Caco-2 (cell line): ENCODE data around the gene MX1. TPM values are rescaled to one million over a fixed set of nuclear protein-coding genes. Genes with fewer than 3 reads are reported as not detected.

Experiments used
- BruUV-seq: library from RNA; stranded (reverse); fragments of 400-500 nt; replicated peaks from 2 replicates; lab custom pipeline; 2021; lab: Mats Ljungman, UMichigan
- CTCF ChIA-PET: fragments of 300-600 bp; sonication (Branson Sonifier 250); formaldehyde crosslinking; loops from one replicate; lab custom pipeline; 2022; ENCODE audit warnings: antibody characterized with exemption; lab: Charles Lee
- POLR2A ChIA-PET: fragments of 300-600 bp; sonication (Branson Sonifier 250); formaldehyde crosslinking; loops from one replicate; lab custom pipeline; 2022; ENCODE audit warnings: antibody characterized with exemption; lab: Charles Lee
- DNase-seq, 2 experiments: peaks; one replicate each; pipeline versions ENCODE4 v3.0.0 to v3.0.0-alpha.2; 2020 to 2022
- H3K27me3 ChIP-seq: replicated peaks from 2 replicates; pipeline ENCODE4 v1.6.0; 2011; ENCODE audit warnings: low read length; ENCODE audit not compliant: control insufficient read depth, insufficient read depth
- H3K36me3 ChIP-seq: 2 replicates; pipeline ENCODE4 v1.5.1; 2011; ENCODE audit warnings: low read length; ENCODE audit not compliant: control insufficient read depth, insufficient read depth
- H3K4me1 ChIP-seq: fragments of 250-450 bp; sonication (Bioruptor Pico); 2 replicates; pipeline ENCODE4 v1.5.1; 2020; ENCODE audit warnings: mild to moderate bottlenecking
- H3K4me3 ChIP-seq: 2 replicates; pipeline ENCODE4 v1.5.1; 2011; ENCODE audit warnings: low read depth, mild to moderate bottlenecking, control low read depth, low read length
- H3K9me3 ChIP-seq: fragments of 250-450 bp; sonication (Bioruptor Pico); 2 replicates; pipeline ENCODE4 v1.5.1; 2020; ENCODE audit warnings: mild to moderate bottlenecking, moderate library complexity
- H3K27ac Mint-ChIP-seq: one replicate; pipeline ENCODE4 v1.8.0; 2022; ENCODE audit warnings: mixed read lengths; ENCODE audit not compliant: unreplicated experiment
- H3K27me3 Mint-ChIP-seq: one replicate; pipeline ENCODE4 v1.8.0; 2022; ENCODE audit warnings: mixed read lengths; ENCODE audit not compliant: insufficient read depth, unreplicated experiment
- H3K36me3 Mint-ChIP-seq: one replicate; pipeline ENCODE4 v1.8.0; 2022; ENCODE audit warnings: mild to moderate bottlenecking, mixed read lengths; ENCODE audit not compliant: insufficient read depth, unreplicated experiment
- H3K4me1 Mint-ChIP-seq: one replicate; pipeline ENCODE4 v1.8.0; 2022; ENCODE audit warnings: low read depth, mixed read lengths; ENCODE audit not compliant: unreplicated experiment
- H3K4me3 Mint-ChIP-seq: one replicate; pipeline ENCODE4 v1.8.0; 2022; ENCODE audit warnings: mild to moderate bottlenecking, moderate library complexity, mixed read lengths; ENCODE audit not compliant: unreplicated experiment
- H3K9me3 Mint-ChIP-seq: one replicate; pipeline ENCODE4 v1.8.0; 2022; ENCODE audit warnings: mixed read lengths; ENCODE audit not compliant: unreplicated experiment
- CTCF ChIP-seq, 2 experiments: fragments of 200-600 bp in 1 of 2; IDR thresholded peaks; 1 replicate in 1 of 2; 2 replicates in 1 of 2; pipeline versions ENCODE4 v1.5.1 to v1.8.0; 2011 to 2022; ENCODE audit warnings: antibody characterized with exemption in 1 of 2, control low read depth in 1 of 2, inconsistent platforms in 1 of 2, low read depth in 1 of 2, low read length in 1 of 2, mild to moderate bottlenecking in 1 of 2, moderate library complexity in 1 of 2; ENCODE audit not compliant: insufficient read depth in 1 of 2, severe bottlenecking in 1 of 2, unreplicated experiment in 1 of 2
- intact Hi-C: fragments of 100-400 bp; cut with micrococcal nuclease; formaldehyde crosslinking; loops from one replicate; pipeline ENCODE4 v1.10.0; 2022; ENCODE audit not compliant: unreplicated experiment
- total RNA-seq: library from RNA; stranded (reverse); gene quantifications from 2 replicates; pipeline ENCODE4 v1.2.3, GENCODE V29; 2022

Gene MX1
- total RNA-seq, 1 experiment from 2014 or later = 18.9 TPM

- no peak for TF ChIP-seq CTCF (IDR thresholded peaks at IDR 0.05; ENCODE audit: insufficient read depth in 1 of 2, low read depth in 1 of 2, low read length in 1 of 2, severe bottlenecking in 1 of 2, unreplicated experiment in 1 of 2)
- no peak overlapping the region for H3K27ac Mint-ChIP-seq
- Histone ChIP-seq H3K4me3 (no peak overlapping the region), H3K27me3 (no peaks in the 10 kb centered on the region), H3K4me1 (no peaks in the 10 kb centered on the region), H3K9me3 (peaks cover 18% of the 10 kb centered on the region), H3K36me3 (peaks cover 8% of the 10 kb centered on the region)
- no peak overlapping the region for H3K4me3 Mint-ChIP-seq
- intact Hi-C loops = no loop called here
- BruUV-seq = no TSS peak
- POLR2A ChIA-PET = no interaction called here
- H3K36me3 Mint-ChIP-seq = peaks cover 91% of the 10 kb centered on the region
- CTCF ChIA-PET = interaction anchor here (0.7 kb wide), 1 partner anchor 412 kb away, joined by 5 read pairs; no protein-coding TSS in a partner anchor
- H3K4me1 Mint-ChIP-seq = no peaks in the 10 kb centered on the region
- peaks cover 17% of the 10 kb centered on the region for H3K9me3 Mint-ChIP-seq
- no peaks in the 10 kb centered on the region for H3K27me3 Mint-ChIP-seq
- no peak for DNase-seq
These were observed 40.2 kb downstream of the MX1 start for GRCh38 chr21:41466024-41466820.

- CTCF ChIA-PET = no interaction called here
- Histone ChIP-seq H3K4me1 (no peaks in the 10 kb centered on the region), H3K9me3 (no peaks in the 10 kb centered on the region), H3K4me3 (no peak overlapping the region), H3K36me3 (peaks cover 5% of the 10 kb centered on the region), H3K27me3 (no peaks in the 10 kb centered on the region)
- intact Hi-C loops = no loop called here
- Mint-ChIP-seq H3K4me1 (no peaks in the 10 kb centered on the region), H3K36me3 (peaks cover 73% of the 10 kb centered on the region), H3K9me3 (no peaks in the 10 kb centered on the region), H3K27ac (peak overlapping the region; percentile 20), H3K4me3 (no peak overlapping the region), H3K27me3 (no peaks in the 10 kb centered on the region)
- POLR2A ChIA-PET = no interaction called here
- BruUV-seq = no TSS peak
- TF ChIP-seq CTCF (IDR thresholded peaks at IDR 0.05; ENCODE audit: insufficient read depth in 1 of 2, low read depth in 1 of 2, low read length in 1 of 2, severe bottlenecking in 1 of 2, unreplicated experiment in 1 of 2) = no peak
- DNase-seq = no peak
These were observed 44.0 kb downstream of the MX1 start for GRCh38 chr21:41470054-41470453.

GRCh38 chr21:41472753-41473548, 46.9 kb downstream of the MX1 start:
- no TSS peak for BruUV-seq
- Mint-ChIP-seq H3K9me3 (no peaks in the 10 kb centered on the region), H3K4me1 (peaks cover 16% of the 10 kb centered on the region), H3K4me3 (no peak overlapping the region), H3K36me3 (peaks cover 55% of the 10 kb centered on the region), H3K27me3 (no peaks in the 10 kb centered on the region), H3K27ac (peak overlapping the region; percentile 41)
- Histone ChIP-seq H3K9me3 (no peaks in the 10 kb centered on the region), H3K4me1 (peaks cover 9% of the 10 kb centered on the region), H3K36me3 (peaks cover 5% of the 10 kb centered on the region), H3K4me3 (no peak overlapping the region), H3K27me3 (no peaks in the 10 kb centered on the region)
- intact Hi-C loops = no loop called here
- ChIA-PET POLR2A (no interaction called here), CTCF (no interaction called here)
- no peak for DNase-seq
- no peak for TF ChIP-seq CTCF (IDR thresholded peaks at IDR 0.05; ENCODE audit: insufficient read depth in 1 of 2, low read depth in 1 of 2, low read length in 1 of 2, severe bottlenecking in 1 of 2, unreplicated experiment in 1 of 2)
